Daoy (cell line): ENCODE results near the gene UNC79. TPM values are rescaled to one million over a fixed set of nuclear protein-coding genes. Genes with fewer than 3 reads are reported as not detected.
"Not testable (repeated sequence)": the region's sequence is repeated elsewhere in the genome, so short reads cannot be mapped to it uniquely, and the experiment has no call there.

Experiments
- DNase-seq: peaks from one replicate; pipeline ENCODE4 v3.0.0-alpha.2; 2015; ENCODE audit warnings: low read depth
- total RNA-seq: library from RNA; depleted of rRNA; stranded (reverse); fragments of >200 nt; shearing (Covaris generic); gene quantifications from 2 replicates; pipeline ENCODE4 v1.2.3, GENCODE V29; 2014

Gene UNC79
- total RNA-seq, 1 experiment from 2014 or later = not detected

DNA sequence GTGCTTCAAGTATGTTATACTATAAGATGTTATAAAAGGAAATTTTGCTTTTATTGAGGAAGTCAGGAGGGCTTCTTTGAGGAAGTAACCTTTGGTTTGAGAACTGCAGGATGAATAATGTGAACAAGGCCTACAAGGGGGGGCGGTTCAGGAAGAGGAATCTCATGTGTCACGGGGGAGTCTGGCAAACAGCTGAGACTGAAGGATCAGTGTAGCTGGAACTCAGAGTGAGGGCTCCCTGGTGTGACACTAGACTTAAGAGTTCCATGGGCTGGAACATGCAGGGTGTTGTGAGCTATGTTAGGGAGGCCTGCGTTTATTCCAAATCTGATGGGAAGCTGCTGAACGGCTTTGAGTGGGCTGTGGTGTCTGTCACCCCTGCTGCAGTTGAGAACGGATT lies 62.3 kb downstream of the UNC79 start:
- DNase-seq = no peak

GRCh38 chr14:93493622-93494021 lies 62.9 kb downstream of the UNC79 start:
- DNase-seq = not testable (repeated sequence)

GRCh38 chr14:93496856-93497741 lies 66.4 kb downstream of the UNC79 start:
- DNase-seq = no peak

DNA sequence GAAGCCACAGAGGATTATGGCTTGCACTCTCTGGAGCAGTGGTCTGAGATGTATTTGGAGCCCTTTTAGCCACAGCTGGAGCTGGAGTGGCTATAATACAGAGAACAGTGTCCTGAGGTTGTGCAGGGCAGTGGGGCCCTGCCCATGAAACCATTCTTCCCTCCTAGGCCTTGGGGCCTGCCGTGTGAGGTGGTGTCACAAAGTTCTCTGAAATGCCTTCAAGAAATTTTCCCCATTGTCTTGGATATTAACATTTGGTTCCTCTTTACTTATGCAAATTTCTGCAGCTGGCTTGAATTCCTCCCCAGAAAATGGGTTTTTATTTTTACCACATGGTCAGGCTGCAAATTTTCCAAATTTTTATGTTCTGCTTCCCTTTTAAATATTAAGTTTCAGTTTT lies 79.3 kb downstream of the UNC79 start:
- DNase-seq = no peak

GRCh38 chr14:93511001-93511400 lies 80.3 kb downstream of the UNC79 start:
- no peak for DNase-seq

GRCh38 chr14:93520053-93520607 lies 89.4 kb downstream of the UNC79 start:
- DNase-seq = no peak

GRCh38 chr14:93522221-93522620 lies 91.5 kb downstream of the UNC79 start:
- DNase-seq = no peak

GRCh38 chr14:93525216-93525615 lies 94.5 kb downstream of the UNC79 start:
- DNase-seq = not testable (repeated sequence)

GRCh38 chr14:93525696-93526451 lies 95.1 kb downstream of the UNC79 start:
- DNase-seq = no peak

GRCh38 chr14:93527203-93527607 lies 96.5 kb downstream of the UNC79 start:
- DNase-seq = no peak

DNA sequence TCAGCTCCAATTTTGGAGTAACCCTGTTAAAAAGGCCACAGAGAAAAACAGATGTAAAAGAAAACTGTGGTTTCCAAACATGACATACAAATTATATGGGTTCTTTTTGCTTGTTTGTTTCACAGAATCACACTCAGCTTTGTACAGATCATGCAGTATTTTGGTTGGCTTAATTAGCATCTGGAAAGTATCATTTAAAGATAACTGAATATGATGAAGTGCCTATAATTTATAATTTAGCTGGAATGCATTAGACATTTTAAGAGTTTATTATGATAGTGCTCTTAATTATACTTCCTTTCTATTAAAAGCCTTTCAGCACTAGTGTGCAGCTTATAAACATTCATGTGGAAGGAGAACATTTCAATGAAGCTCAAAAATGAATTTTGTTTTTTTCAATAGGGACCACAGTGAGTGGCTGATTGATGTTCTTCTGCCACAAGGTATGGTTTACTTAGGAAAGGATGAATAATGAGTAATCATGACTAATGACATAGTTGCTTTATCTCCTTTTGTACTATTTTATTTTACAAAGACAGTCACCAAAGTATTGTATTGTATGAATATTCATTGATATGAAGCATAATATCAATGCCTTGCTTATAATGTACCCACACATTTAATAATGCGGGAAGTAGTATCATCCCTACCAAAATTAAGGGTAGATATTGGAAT lies 98.3 kb downstream of the UNC79 start:
- DNase-seq = no peak

DNA sequence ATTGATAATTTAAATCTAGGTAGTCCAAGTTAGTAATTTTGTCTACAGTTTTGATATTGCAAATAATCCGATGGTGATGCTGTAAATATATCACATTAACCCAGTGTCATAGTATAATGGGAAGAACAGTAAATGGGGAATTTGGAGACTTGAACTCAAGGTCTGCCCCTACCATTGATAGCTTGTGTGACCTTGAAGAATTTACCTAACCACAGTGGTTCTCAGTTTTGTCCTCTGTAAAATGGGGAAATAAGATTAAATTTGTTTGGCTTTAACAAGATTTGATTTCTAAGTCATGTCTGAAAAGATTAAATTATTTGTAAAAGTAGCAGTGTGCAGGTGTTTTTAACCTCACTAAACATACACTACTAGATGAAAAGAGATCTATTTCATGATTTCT lies 100.9 kb downstream of the UNC79 start:
- DNase-seq = no peak

DNA sequence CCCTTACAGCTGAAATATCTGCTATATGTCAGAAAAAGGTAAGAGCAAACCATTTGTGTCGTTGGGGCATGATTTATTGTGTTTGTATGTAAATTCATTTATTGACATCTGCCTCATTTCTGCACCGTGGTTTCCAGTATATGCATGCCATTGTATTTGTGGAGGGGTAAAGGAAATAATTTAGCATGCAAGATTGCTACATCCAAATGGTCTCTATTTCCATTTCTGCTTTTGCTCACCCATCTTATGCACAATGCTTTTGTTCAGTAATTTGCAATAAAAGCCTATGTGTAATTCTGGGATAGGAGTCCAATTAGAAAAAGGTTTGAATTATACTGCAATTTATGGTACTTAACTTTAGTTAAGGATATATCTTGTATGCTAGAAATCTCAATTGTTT lies 101.8 kb downstream of the UNC79 start:
- DNase-seq = no peak

GRCh38 chr14:93533437-93533836 lies 102.7 kb downstream of the UNC79 start:
- no peak for DNase-seq

- no peak for DNase-seq
Observed at GRCh38 chr14:93533842-93534241, 103.1 kb downstream of the UNC79 start.

DNA sequence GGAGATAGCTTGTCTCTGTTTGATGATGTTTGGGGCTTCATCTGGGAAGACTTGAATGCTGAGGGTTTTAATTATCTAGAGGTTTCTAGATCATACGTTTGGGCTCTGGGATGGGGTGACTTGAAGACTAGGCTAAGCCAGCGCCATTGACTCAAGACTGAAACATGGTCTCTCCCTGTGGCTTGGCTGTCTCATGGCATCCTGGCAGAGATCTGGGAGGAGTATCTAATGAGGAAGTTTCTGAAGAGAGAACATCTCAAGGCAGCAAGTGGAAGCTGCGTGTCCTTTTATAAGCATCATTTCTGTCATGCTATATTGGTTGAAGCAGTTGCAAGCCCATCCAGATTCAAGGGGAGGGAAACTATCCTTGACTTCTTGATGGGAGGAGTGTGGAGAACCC lies 104.8 kb downstream of the UNC79 start:
- no peak for DNase-seq

- peak; percentile 21 for DNase-seq
Observed at GRCh38 chr14:93536945-93537344, 106.2 kb downstream of the UNC79 start.

DNA sequence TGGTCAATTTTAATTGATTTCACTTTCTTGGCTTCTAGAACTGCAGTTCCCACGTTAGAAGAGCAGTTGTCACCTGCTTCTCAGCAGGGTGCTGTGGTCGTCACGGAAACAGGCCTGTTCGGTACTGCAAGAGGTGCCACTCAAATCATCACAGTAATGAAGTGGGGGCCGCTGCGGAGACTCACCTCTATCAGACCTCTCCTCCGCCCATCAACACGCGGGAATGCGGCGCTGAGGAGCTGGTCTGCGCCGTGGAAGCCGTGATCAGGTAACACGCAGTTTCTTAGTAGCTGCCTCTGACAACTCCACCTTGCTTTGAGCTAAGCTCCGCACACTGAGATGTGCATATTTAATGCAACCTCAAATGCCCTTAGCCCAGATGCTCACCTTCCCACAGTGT lies 107.2 kb downstream of the UNC79 start:
- no peak for DNase-seq

DNA sequence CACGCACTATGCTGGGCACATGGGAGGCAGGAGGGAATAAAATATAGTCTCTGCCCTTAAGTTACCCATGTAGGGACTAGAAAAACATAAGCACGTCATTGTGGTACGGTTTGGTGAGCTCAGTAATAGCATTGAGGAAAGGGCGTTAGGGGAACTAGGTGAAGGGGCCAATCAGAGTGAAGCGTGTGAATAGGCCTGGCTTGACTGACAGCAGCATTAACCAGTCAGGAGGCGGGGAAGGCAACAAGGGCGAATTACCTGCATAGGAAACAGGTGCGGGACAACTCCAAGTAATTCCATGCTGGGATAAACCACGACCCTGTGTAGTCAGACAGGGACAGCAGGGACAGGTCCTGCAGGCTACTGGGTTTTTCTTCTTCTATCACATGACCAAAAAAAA lies 107.7 kb downstream of the UNC79 start:
- peak; percentile 87 for DNase-seq

DNA sequence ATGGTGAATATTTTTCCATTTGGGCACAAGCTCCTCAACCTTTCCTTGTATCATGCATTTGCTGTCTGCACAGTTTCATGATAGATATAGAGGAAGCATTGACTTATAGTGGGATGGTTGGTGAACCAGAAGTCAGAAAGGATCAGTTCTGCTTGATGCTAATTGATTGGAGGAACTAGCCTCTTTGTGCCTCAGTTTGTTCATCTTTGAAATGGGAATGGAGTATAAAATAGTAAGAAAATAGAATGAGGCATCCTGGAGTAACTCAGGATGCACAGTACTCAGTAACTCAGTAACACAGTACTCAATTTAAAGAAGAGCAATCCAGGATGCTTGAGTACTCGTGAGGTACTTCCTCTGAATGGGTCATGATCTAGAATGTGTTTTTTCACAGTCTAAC lies 109.5 kb downstream of the UNC79 start:
- DNase-seq = no peak

GRCh38 chr14:93543766-93544165 lies 113.0 kb downstream of the UNC79 start:
- no peak for DNase-seq

DNA sequence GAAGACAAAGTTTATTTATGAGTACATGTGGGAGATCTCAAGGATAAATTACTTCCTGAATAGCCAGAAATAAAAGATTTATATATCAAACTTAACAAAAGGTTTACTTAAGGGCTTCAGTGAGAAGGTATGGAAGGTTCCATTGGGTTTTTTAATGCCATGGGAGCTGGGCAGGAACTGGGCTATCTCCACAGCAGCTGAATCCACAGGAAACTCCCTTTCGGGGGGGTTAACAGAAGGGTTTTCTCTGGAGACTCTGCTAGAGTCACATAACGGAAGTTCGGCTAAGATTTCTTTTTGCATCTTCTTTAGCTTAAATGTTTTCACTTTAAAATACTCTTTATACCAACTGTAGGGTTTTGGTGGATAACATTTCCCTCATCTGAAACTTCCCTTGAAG lies 113.5 kb downstream of the UNC79 start:
- DNase-seq = no peak
